H9 (cell line): ENCODE data around the gene MRC2. TPM values are rescaled to one million over a fixed set of nuclear protein-coding genes. Genes with fewer than 3 reads are reported as not detected.

Experiments used
- DNase-seq: peaks from one replicate; pipeline ENCODE4 v3.0.0-alpha.2; 2017
- H2AFZ ChIP-seq: one replicate; pipeline ENCODE4 v1.6.1; 2013; ENCODE audit warnings: mild to moderate bottlenecking, low read length, control low read depth, moderate library complexity
- H2AK5ac ChIP-seq: 2 replicates; pipeline ENCODE4 v1.6.1; 2013; ENCODE audit warnings: low read length, control low read depth, mixed read lengths; ENCODE audit not compliant: insufficient read length
- H2BK120ac ChIP-seq: one replicate; pipeline ENCODE4 v1.6.1; 2013; ENCODE audit warnings: low read depth, mild to moderate bottlenecking, low read length, control low read depth, inconsistent platforms; ENCODE audit not compliant: poor library complexity, severe bottlenecking
- H2BK12ac ChIP-seq: 2 replicates; pipeline ENCODE4 v1.6.1; 2013; ENCODE audit warnings: low read length, control low read depth, mixed read lengths, low read depth; ENCODE audit not compliant: insufficient read length
- H2BK15ac ChIP-seq: 2 replicates; pipeline ENCODE4 v1.6.1; 2013; ENCODE audit warnings: low read depth, low read length, control low read depth
- H2BK20ac ChIP-seq: one replicate; pipeline ENCODE4 v1.6.1; 2013; ENCODE audit warnings: low read depth, mild to moderate bottlenecking, low read length, control low read depth, inconsistent platforms; ENCODE audit not compliant: poor library complexity, severe bottlenecking
- H2BK5ac ChIP-seq: 2 replicates; pipeline ENCODE4 v1.6.1; 2013; ENCODE audit warnings: low read length, control low read depth, mixed read lengths; ENCODE audit not compliant: insufficient read length
- H3K14ac ChIP-seq: 2 replicates; pipeline ENCODE4 v1.6.1; 2013; ENCODE audit warnings: low read length, control low read depth; ENCODE audit not compliant: insufficient read depth
- H3K18ac ChIP-seq: 2 replicates; pipeline ENCODE4 v1.6.1; 2013; ENCODE audit warnings: low read depth, mild to moderate bottlenecking, mixed read lengths, low read length, control low read depth; ENCODE audit not compliant: insufficient read length
- H3K23ac ChIP-seq: 2 replicates; pipeline ENCODE4 v1.6.1; 2013; ENCODE audit warnings: low read length, control low read depth, mixed read lengths, low read depth; ENCODE audit not compliant: insufficient read length
- H3K23me2 ChIP-seq: 2 replicates; pipeline ENCODE4 v1.6.1; 2013; ENCODE audit warnings: low read depth, mild to moderate bottlenecking, mixed read lengths, low read length, control low read depth; ENCODE audit not compliant: insufficient read length, poor library complexity, severe bottlenecking
- H3K27ac ChIP-seq: 2 replicates; pipeline ENCODE4 v1.5.1; 2013; ENCODE audit warnings: low read length, control low read depth, mixed read lengths, low read depth; ENCODE audit not compliant: insufficient read length
- H3K27me3 ChIP-seq: 2 replicates; pipeline ENCODE4 v1.6.1; 2013; ENCODE audit warnings: low read length, control low read depth, inconsistent platforms; ENCODE audit not compliant: insufficient read depth
- H3K4ac ChIP-seq: 2 replicates; pipeline ENCODE4 v1.6.1; 2013; ENCODE audit warnings: low read depth, mild to moderate bottlenecking, control low read depth, inconsistent platforms, low read length, moderate library complexity
- H3K4me1 ChIP-seq: 2 replicates; pipeline ENCODE4 v1.6.1; 2013; ENCODE audit warnings: low read length, control low read depth, inconsistent platforms; ENCODE audit not compliant: insufficient read depth
- H3K4me2 ChIP-seq: 2 replicates; pipeline ENCODE4 v1.6.1; 2013; ENCODE audit warnings: low read length, control low read depth, mixed read lengths; ENCODE audit not compliant: insufficient read length, insufficient read depth
- H3K56ac ChIP-seq: 2 replicates; pipeline ENCODE4 v1.6.1; 2013; ENCODE audit warnings: low read depth, mild to moderate bottlenecking, mixed read lengths, low read length, control low read depth; ENCODE audit not compliant: insufficient read length
- H3K79me1 ChIP-seq: 2 replicates; pipeline ENCODE4 v1.6.1; 2013; ENCODE audit warnings: low read depth, mild to moderate bottlenecking, moderate library complexity, low read length, control low read depth, inconsistent platforms; ENCODE audit not compliant: insufficient read depth, poor library complexity, severe bottlenecking
- H3K79me2 ChIP-seq: 2 replicates; pipeline ENCODE4 v1.6.1; 2013; ENCODE audit warnings: low read length, control low read depth, inconsistent platforms; ENCODE audit not compliant: insufficient read depth
- H3K9ac ChIP-seq: 2 replicates; pipeline ENCODE4 v1.6.1; 2013; ENCODE audit warnings: low read length, control low read depth, mixed read lengths; ENCODE audit not compliant: insufficient read length; ENCODE audit errors: extremely low read depth
- H3K9me3 ChIP-seq: one replicate; pipeline ENCODE4 v1.6.1; 2013; ENCODE audit warnings: low read depth, low read length, inconsistent platforms; ENCODE audit not compliant: control insufficient read depth
- H3T11ph ChIP-seq: one replicate; pipeline ENCODE4 v1.6.1; 2013; ENCODE audit warnings: mild to moderate bottlenecking, low read length, control low read depth, inconsistent platforms
- H4K20me1 ChIP-seq: one replicate; pipeline ENCODE4 v1.6.1; 2013; ENCODE audit not compliant: control insufficient read depth, insufficient read length, insufficient read depth
- H4K5ac ChIP-seq: 2 replicates; pipeline ENCODE4 v1.6.1; 2013; ENCODE audit warnings: low read depth, mild to moderate bottlenecking, mixed read lengths, low read length, control low read depth; ENCODE audit not compliant: insufficient read length
- H4K8ac ChIP-seq: replicated peaks from 2 replicates; pipeline ENCODE4 v1.6.1; 2013; ENCODE audit warnings: low read length, control low read depth, mixed read lengths, low read depth; ENCODE audit not compliant: insufficient read length
- H4K91ac ChIP-seq: 2 replicates; pipeline ENCODE4 v1.6.1; 2013; ENCODE audit warnings: low read depth, mild to moderate bottlenecking, moderate library complexity, mixed read lengths, low read length, control low read depth; ENCODE audit not compliant: insufficient read length
- H3K27ac Mint-ChIP-seq, 3 experiments: 2 replicates in 2 of 3; 3 replicates in 1 of 3; pipeline ENCODE4 v1.8.0; 2020 to 2021; ENCODE audit warnings: mixed read lengths in 3 of 3, mild to moderate bottlenecking in 1 of 3, moderate library complexity in 1 of 3
- H3K27me3 Mint-ChIP-seq: 2 replicates; pipeline ENCODE4 v1.8.0; 2021; ENCODE audit warnings: low read depth, mild to moderate bottlenecking, moderate library complexity, mixed read lengths
- H3K36me3 Mint-ChIP-seq, 3 experiments: 2 replicates in 2 of 3; 3 replicates in 1 of 3; pipeline ENCODE4 v1.8.0; 2020 to 2021; ENCODE audit warnings: low read depth in 3 of 3, mixed read lengths in 3 of 3; ENCODE audit not compliant: insufficient read depth in 1 of 3
- H3K4me1 Mint-ChIP-seq, 2 experiments: 2 replicates each; pipeline ENCODE4 v1.8.0; 2020; ENCODE audit warnings: mixed read lengths in 2 of 2
- H3K4me3 Mint-ChIP-seq, 2 experiments: 2 replicates in 1 of 2; 3 replicates in 1 of 2; pipeline ENCODE4 v1.8.0; 2020 to 2021; ENCODE audit warnings: mild to moderate bottlenecking in 2 of 2, mixed read lengths in 2 of 2, moderate library complexity in 1 of 2
- H3K9me3 Mint-ChIP-seq, 2 experiments: 2 replicates in 1 of 2; 3 replicates in 1 of 2; pipeline ENCODE4 v1.8.0; 2020; ENCODE audit warnings: mild to moderate bottlenecking in 2 of 2, mixed read lengths in 2 of 2, moderate library complexity in 1 of 2
- CTCF ChIP-seq: fragments of 200-600 bp; sonication (generic); conservative IDR thresholded peaks from 3 replicates; pipeline ENCODE4 v1.8.0; 2021; ENCODE audit warnings: antibody characterized with exemption, mild to moderate bottlenecking
- WGBS: extraction: QIAGEN DNeasy Blood & Tissue Kit; methylation state at CpG from one replicate; pipeline ENCODE4 v1.1.7; 2013; ENCODE audit warnings: missing lambda C conversion rate, low lambda C conversion rate, mixed read lengths; ENCODE audit not compliant: insufficient read length; ENCODE audit errors: extremely low coverage; 5-methylcytosine and 5-hydroxymethylcytosine counted together
- total RNA-seq: library from RNA; stranded (reverse); gene quantifications from 2 replicates; pipeline ENCODE4 v1.2.1, GENCODE V29; 2021

Gene MRC2
- total RNA-seq, 1 experiment from 2014 or later: 18.7 TPM

- Histone ChIP-seq H3K4me2 (no peak overlapping the region), H3K9ac (no peak overlapping the region), H4K20me1 (no peaks in the 10 kb centered on the region), H2BK12ac (no peak overlapping the region), H3K56ac (no peak overlapping the region), H3K14ac (no peak overlapping the region), H2BK15ac (no peak overlapping the region), H3K27me3 (no peaks in the 10 kb centered on the region), H3K9me3 (no peaks in the 10 kb centered on the region), H3K79me1 (no peaks in the 10 kb centered on the region), H3K4me1 (no peaks in the 10 kb centered on the region), H3K18ac (no peak overlapping the region), H2AFZ (no peak overlapping the region), H4K8ac (no peak overlapping the region), H3K79me2 (no peaks in the 10 kb centered on the region), H4K5ac (no peak overlapping the region), H4K91ac (no peak overlapping the region), H3K27ac (no peak overlapping the region), H3K23ac (no peak overlapping the region), H2BK20ac (no peak overlapping the region), H2AK5ac (no peak overlapping the region), H3K23me2 (no peaks in the 10 kb centered on the region), H2BK5ac (no peak overlapping the region), H2BK120ac (no peak overlapping the region), H3K4ac (no peak overlapping the region), H3T11ph (no peak overlapping the region)
- no CpG with 5 or more reads among the region's 1 CpG for WGBS
- peaks cover 0 to 17% (median 12%) of the 10 kb centered on the region in 3 experiments; a peak in 6 of 7 replicates for H3K36me3 Mint-ChIP-seq
- no peak for TF ChIP-seq CTCF
- no peaks in the 10 kb centered on the region for H3K27me3 Mint-ChIP-seq
- H3K4me1 Mint-ChIP-seq: peaks cover 3 to 6% of the 10 kb centered on the region in 2 experiments; a peak in 3 of 4 replicates
- no peak overlapping the region for H3K27ac Mint-ChIP-seq
- DNase-seq: no peak
- peaks cover 9% of the 10 kb centered on the region in 2 experiments for H3K9me3 Mint-ChIP-seq
- no peak overlapping the region for H3K4me3 Mint-ChIP-seq
These were observed 33.9 kb downstream of the MRC2 start for GRCh38 chr17:62661337-62661736.
